GM21737 (cell line): ENCODE results near the gene SCMH1.
"Not testable (repeated sequence)": the region's sequence is repeated elsewhere in the genome, so short reads cannot be mapped to it uniquely, and the experiment has no call there.

Experiments
- ATAC-seq: cut with Tn5 transposase; IDR thresholded peaks from one replicate; pipeline ENCODE4 v1.9.1; 2021; ENCODE audit warnings: mild to moderate bottlenecking, moderate library complexity; ENCODE audit not compliant: unreplicated experiment

Gene SCMH1

DNA sequence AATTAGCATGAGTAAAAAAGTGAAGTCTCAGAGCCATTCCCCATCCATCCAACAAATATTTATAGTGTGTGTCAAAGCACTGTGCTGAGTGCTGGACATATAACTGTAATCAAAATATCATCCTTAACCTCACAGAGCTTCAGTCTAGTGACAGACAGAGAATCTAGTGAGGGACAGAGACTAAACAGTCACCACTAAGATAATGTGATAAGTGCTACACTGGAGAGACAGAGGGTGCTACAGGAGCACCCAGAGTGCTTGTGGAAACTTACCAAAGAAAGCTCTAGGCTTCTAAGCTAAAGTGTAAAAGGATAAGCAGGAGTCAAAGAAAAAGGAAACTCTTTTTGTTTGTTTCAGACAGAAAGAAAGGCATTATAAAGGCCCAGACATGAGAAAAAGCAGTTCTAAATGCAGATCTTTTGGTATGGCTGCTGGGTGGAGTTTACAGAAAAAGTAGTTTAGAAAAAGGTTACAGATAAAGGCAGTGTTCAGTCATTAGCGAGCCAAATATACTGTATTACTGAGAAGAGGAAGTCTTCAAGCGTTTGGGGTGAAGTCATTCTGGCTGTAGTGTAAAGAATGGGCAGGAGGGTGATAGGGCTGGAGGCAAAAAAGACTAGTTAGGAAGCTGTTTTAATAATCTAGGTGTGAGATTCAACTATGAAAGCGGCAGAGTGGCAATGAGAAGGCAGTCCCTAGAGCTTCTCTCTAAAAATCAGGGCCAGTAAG lies 83.8 kb downstream of the SCMH1 start:
- no peak for ATAC-seq

DNA sequence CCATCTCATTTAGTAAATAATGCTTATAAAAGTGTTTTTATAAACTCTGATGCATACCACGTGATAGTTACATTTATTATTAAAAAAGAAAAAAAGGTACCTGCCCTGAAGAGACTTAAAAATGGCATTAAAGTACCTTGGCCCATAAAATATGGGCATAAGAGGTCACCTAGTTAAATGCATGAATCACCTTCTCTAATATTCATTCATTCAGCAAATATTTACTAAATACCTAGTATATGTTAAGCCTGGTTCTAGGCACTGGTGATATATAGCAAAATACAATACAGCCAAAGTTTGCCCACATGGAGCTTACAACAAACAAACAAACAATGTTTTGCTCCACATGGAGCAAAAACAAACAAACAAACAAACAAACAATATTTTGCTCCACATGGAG lies 87.0 kb downstream of the SCMH1 start:
- no peak for ATAC-seq

DNA sequence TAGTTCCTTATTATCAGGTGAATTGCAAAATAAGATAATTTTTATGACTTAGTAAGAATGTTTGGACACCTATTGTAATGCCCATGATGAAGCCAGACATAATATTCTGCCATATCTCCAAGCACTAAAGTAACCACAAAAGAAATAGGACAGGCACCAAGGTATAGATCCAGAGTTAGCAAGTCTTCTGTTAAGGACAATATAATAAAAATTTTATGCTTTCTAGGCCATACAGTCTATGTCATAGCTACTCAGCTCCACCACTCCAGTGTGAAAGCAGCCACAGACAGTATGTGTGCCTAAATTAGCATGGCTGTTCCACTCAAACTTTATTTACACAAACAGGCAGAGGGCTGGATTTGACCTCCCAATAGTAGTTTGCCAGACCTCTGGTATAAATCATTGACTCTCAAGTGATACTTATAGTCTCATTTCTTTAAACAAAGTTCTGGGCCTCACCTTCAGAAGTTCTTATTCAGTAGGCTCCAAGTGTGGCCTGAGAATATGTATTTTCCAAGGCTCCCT lies 88.3 kb downstream of the SCMH1 start:
- ATAC-seq: no peak

DNA sequence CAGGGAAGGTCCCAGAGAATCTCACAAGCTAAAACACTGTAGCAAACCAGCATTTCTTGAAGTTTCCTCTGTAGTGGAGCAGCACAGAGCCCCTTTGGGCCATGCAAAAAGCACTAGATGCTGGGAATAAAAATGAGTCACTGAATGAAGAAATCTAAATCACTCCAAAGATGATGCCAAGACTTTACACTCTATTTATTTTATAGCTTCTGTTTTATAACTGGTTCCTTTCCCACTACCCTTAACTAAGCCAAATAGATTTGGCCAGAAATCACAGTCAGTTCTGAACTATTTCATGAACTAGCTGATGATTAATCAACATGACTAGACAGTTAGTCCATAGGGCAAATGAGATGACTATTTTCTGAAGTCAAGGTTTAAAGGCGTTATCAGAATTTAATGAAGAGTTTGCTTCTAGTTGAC lies 89.5 kb downstream of the SCMH1 start:
- no peak for ATAC-seq

DNA sequence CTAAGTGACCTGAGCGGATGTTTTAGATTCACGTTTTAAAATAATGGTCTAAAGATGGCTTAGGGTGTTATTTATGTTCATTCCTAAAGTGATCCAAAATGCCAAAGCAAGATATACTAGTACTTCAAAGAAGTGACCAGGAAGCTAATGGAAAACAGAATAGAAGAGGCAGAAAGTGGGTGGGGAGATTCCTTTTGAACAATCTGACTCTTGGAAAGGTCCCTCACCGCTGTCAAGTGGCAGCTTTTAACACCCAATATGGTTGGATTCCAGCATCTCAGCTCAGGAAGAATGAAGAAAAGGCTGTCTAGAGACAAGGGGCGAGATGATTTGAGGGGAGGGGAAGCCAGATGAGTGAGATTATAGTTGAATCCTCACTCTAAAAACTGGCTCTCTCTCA lies 90.3 kb downstream of the SCMH1 start:
- ATAC-seq: no peak

- ATAC-seq: no peak
These were observed 92.5 kb downstream of the SCMH1 start for GRCh38 chr1:41149570-41149969.

- no peak for ATAC-seq
These were observed 97.8 kb downstream of the SCMH1 start for GRCh38 chr1:41144285-41144684.

DNA sequence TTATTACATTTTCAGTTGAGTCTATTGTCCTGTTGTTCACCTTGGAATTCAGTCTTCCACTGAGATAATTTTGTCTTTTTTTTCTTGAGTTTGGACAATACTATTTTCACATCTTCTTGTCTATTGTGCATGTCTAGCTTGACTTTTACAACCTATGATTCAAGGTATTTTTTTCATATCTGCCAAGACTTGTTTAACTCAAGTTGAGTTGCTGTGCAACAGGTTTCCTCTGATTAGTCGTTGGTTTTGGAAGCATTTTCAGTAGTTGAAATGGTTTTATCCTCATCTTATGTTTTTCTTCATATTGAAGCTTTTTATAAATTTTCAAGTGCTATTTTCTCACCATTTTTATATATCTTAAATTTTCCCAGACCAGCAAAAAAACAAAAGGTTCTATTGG lies 103.6 kb downstream of the SCMH1 start:
- no peak for ATAC-seq

DNA sequence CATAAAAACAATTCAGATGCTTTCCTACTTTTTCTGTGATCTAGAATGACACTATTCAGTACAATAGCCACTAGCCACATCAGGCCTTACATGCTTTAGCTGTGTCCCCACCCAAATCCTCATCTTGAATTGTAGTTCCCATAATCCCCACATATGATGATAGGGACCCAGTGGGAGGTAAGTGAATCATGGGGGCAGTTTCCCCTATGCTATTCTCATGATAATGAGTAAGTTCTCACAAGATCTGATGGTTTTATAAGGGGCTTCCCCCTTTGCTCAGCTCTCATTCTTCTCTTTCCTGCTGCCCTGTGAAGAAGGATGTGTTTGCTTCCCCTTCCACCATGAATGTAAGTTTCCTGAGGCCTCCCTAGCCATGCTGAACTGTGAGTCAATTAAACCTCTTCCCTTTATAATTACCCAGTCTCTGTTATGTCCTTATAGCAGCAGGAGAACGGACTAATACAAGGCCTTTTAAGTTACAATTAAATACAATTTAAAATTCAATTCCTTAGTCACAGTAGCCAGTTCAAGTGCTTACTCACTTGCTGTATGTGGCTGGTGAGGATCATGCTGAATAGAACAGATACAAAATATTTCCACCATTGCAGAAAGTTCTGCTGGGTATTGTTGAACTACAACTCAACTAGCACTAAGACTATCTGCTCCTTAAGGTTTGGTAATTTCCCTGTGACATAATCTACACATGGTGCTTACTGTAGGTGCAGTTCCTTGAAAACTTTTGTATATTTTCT lies 106.7 kb downstream of the SCMH1 start:
- no peak for ATAC-seq

DNA sequence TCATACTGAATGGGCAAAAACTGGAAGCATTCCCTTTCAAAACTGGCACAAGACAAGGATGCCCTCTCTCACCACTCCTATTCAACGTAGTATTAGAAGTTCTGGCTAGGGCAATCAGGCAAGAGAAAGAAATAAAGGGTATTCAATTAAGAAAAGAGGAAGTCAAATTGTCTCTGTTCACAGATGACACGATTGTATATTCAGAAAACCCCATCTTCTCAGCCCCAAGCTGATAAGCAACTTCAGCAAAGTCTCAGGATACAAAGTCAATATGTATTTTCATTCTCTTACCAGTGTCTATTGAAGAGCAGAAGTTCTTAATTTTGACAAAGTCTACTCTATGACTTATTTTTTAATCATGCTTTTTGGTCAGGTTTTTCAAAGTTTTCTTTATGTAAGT lies 107.8 kb downstream of the SCMH1 start:
- not testable (repeated sequence) for ATAC-seq

DNA sequence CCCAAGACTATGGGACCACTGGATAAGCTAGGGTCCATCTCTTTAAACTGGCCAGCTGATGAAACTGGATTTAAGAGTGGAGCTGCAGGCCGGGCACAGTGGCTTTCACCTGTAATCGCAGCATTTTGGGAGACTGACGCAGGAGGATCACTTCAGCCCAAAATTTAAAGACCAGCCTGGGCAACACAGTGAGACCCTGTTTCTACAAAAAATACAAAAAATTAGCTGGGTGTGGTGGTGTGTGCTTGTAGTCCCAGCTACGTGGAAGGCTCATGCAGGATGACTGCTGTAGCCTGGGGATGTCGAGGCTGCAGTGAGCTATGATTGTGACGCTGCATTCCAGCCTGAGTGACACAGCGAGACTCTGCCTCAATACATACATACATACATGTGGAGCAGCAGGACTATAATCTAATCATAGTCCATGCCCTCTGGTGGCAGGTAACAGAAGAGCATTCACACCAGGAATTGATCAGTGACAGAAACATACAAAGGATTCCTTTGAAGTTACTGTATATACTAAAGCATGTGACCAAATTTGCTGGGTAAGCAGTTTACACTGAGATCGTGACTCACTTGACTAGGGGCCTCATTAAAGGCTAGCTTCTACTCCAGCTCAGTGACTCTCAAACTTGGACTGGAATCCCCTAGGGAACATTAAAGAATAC lies 119.1 kb downstream of the SCMH1 start:
- ATAC-seq: no peak

- ATAC-seq: no peak
These were observed 120.0 kb downstream of the SCMH1 start for GRCh38 chr1:41122148-41122547.

GRCh38 chr1:41118645-41119044 lies 123.5 kb downstream of the SCMH1 start:
- ATAC-seq: no peak

DNA sequence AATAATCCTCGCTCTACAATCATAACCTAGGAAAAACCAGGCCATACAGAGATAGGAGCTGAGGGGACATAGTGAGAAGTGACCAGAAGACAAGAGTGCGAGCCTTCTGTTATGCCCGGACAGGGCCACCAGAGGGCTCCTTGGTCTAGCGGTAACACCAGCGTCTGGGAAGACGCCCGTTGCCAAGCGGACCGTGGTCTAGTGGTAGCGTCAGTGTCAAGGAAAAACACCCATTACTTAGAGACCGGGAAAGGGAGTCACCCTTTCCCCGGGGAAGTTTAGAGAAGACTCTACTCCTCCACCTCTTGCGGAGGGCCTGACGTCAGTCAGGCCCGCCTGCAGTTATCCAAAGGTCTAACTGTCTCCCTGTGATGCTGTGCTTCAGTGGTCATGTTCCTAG lies 124.9 kb downstream of the SCMH1 start:
- ATAC-seq: not testable (repeated sequence)

GRCh38 chr1:41110736-41111135 lies 131.4 kb downstream of the SCMH1 start:
- no peak for ATAC-seq

DNA sequence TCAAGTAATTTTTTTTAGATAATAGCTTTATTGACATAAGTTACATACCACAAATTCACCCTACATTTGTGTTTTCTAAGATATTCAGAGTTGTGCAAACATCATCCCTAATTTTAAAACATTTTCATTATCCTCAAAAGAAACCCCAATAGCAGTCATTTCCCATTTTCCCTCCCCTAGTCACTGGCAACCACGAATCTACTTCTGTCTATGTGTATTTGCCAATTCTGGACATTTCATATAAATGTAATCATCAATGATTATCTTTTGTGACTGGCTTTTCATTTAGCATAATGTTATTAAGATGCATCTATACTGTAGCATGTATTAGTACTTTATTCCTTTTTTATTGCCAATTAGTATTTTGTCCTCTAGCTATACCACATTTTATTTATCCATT lies 131.8 kb downstream of the SCMH1 start:
- ATAC-seq: no peak

DNA sequence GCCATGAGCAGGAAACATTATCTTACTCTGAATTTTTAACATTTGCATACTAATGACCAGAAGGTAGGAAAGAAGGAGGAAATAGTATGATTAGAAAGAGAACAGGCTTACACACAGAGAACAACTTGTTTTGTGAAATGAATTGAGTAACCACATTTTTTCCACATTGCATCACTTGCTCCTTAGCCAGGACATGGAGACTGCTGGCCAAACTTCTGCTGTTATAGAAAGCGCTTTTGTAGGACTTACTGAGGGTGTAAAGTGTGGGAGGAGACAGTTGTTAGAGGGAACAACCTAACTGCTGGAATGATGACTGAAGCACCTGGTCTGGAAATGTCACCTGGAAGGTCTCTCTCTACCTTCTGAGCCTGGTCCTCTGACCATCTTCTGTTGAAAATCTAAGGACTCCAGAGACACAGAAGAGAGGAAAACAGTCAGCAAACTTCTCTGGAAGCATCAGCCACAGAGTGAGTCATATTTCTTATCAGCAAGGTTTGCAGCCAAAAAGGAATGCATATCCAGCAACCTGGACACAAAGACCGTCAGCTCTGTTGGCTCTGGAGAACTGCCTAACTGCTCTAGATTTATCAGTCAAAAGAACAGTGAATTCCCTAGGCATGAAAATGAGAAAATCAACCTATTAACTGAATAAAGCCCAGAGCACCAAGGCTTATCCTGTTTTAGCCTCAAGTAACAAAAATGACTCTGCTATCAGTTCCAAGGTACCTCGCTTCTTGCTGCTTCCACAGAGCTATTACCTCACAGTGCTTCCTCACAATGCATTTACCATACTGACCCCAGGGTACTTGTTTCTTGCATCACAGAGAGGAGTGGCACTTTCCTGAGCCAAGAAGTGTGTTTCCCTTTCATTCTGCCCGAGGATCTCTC lies 132.6 kb downstream of the SCMH1 start:
- ATAC-seq: no peak

DNA sequence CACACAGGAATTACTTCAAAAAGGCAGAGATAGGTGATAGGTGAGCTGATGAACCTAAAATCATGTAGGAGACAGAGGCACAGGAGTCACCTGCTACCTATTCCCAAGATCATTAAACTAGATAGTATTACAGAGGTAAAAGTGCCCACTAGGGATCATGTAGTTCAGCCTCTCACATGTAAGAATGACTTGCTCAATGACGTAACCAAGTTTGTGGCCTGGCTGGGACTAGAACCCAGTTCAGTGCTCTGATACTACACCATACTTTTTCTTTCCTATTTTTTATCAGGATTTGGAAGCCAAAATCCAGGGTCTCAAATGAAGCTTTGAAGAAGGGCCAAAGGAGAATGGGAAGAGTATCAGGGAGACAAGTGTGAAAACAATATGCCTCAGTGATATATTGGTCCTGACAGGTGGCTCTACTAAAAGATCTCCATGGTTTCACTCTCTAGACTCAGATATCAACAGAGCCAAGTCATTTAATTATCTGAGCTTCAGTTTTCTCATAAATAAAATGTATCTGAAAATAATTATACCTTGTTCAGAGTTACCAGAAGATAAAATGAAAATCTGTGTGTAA lies 133.3 kb downstream of the SCMH1 start:
- ATAC-seq: no peak

- ATAC-seq: no peak
These were observed 138.3 kb downstream of the SCMH1 start for GRCh38 chr1:41103766-41104165.

GRCh38 chr1:41102653-41103052 lies 139.5 kb downstream of the SCMH1 start:
- no peak for ATAC-seq
